Stimulated activated naive CD8-positive, alpha-beta T cell treated with anti-CD3 and anti-CD28 coated beads, Interleukin-15, amount 100 ng/mL, for 72 hours (primary cell): ENCODE results near the gene TBXA2R.

Experiments
- ATAC-seq: fragments of 150-1000 bp; cut with Tn5 transposase; 2 replicates; pipeline ENCODE4 v1.10.0; 2021; ENCODE audit warnings: mild to moderate bottlenecking, moderate library complexity
- DNase-seq, 2 donors: peaks; one replicate each; pipeline ENCODE4 v3.0.0; 2021 to 2022
- H3K27ac Mint-ChIP-seq, 2 donors: one replicate each; pipeline ENCODE4 v1.8.0; 2022; ENCODE audit warnings: mild to moderate bottlenecking in 2 of 2, mixed read lengths in 2 of 2, moderate library complexity in 2 of 2
- H3K27me3 Mint-ChIP-seq: one replicate; pipeline ENCODE4 v1.8.0; 2022; ENCODE audit warnings: mixed read lengths
- H3K4me1 Mint-ChIP-seq: one replicate; pipeline ENCODE4 v1.8.0; 2022; ENCODE audit warnings: mild to moderate bottlenecking, mixed read lengths
- H3K4me3 Mint-ChIP-seq, 2 donors: one replicate each; pipeline ENCODE4 v1.8.0; 2022; ENCODE audit warnings: mild to moderate bottlenecking in 2 of 2, mixed read lengths in 2 of 2, moderate library complexity in 1 of 2
- H3K9me3 Mint-ChIP-seq, 2 donors: one replicate each; pipeline ENCODE4 v1.8.0; 2022; ENCODE audit warnings: mixed read lengths in 2 of 2

TBXA2R gene

GRCh38 chr19:3605770-3606169, 905 bp downstream of the TBXA2R start:
- no peaks in the 10 kb centered on the region for H3K27me3 Mint-ChIP-seq
- peaks cover 16% of the 10 kb centered on the region for H3K4me1 Mint-ChIP-seq
- ATAC-seq = no peak
- H3K9me3 Mint-ChIP-seq = no peaks in the 10 kb centered on the region
- no peak overlapping the region for H3K4me3 Mint-ChIP-seq
- DNase-seq = no peak
- no peak overlapping the region for H3K27ac Mint-ChIP-seq

DNA sequence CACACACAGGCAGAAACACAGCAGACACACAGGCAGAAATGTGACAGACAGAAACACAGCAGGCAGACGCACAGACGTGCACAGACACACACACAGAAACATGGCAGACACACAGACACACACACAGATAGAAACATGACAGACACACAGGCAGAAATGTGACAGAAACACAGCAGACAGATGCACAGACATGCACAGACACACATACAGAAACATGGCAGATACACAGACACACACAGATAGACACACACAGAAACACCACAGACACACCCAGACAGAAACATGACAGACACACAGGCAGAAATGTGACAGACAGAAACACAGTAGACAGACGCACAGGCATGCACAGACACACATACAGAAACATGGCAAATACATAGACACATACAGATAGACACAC, 1.3 kb downstream of the TBXA2R start:
- ATAC-seq (no peak), DNase-seq (no peak)
- no peaks in the 10 kb centered on the region for H3K27me3 Mint-ChIP-seq
- H3K4me1 Mint-ChIP-seq = peaks cover 16% of the 10 kb centered on the region
- no peak overlapping the region for H3K27ac Mint-ChIP-seq
- no peak overlapping the region for H3K4me3 Mint-ChIP-seq
- no peaks in the 10 kb centered on the region for H3K9me3 Mint-ChIP-seq

DNA sequence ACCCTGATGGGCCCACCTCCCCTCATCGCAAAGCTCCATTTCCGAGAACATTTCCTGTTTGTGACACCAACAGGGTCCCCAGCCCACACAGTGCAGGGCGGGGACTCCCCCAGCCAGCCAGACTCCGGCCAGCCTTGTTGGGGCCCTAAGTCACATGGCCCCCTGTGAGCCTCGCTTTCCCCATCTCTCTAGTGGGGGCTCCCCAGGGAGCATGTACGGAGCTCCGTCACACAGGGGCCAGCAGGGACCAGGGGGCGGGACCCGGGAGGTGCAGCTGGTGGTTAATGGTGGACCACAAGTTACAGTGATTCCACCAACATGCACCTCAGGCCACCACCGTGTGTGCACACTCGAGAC, 1.7 kb downstream of the TBXA2R start:
- Mint-ChIP-seq H3K27me3 (no peaks in the 10 kb centered on the region), H3K9me3 (no peaks in the 10 kb centered on the region), H3K27ac (peak overlapping the region in 1 of 2 donors; percentile 84), H3K4me3 (no peak overlapping the region), H3K4me1 (peaks cover 16% of the 10 kb centered on the region)
- ATAC-seq (peak; percentile 75), DNase-seq (peak; percentile 50 to 64)

DNA sequence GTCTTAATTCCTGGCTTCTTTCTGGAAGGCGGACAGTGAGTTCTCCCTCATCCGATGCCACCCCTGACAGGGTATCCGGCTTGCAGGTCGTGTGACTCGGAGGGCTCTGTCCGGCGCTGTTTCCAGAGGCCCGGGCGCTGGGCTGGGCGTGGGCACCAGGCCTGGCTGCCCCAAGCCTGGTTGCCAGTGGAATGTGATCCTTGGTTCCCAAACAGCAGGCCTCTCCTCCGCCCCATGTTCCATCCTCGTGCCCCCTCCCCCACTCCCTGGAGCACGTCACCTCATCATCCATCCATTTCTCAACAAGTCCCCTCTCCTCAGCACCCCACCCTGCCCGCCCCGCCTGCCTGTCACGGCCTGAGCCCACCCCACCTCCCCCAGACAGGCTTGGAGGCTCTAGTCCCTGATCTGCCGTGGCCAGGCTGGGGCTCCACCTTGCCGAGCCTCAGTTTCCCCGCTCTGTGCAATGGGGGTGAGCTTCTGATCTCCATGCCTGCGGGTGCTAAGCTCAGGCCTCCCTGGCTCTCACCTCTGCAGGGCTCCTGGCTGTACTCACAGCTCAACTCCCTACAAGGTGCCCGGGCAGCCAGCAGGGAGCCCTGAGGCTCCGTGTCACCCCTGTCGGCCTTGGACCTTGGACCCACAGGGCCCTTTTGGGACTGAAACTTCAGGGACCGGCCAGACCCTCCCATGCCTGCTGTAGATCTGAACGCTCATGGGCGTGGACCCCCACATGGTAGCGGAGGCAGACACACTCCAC, 2.3 kb downstream of the TBXA2R start:
- H3K9me3 Mint-ChIP-seq = no peaks in the 10 kb centered on the region
- H3K27me3 Mint-ChIP-seq = no peaks in the 10 kb centered on the region
- H3K27ac Mint-ChIP-seq = peak overlapping the region in 1 of 2 donors; percentile 84
- ATAC-seq (peak; percentile 36), DNase-seq (no peak)
- H3K4me3 Mint-ChIP-seq = no peak overlapping the region
- H3K4me1 Mint-ChIP-seq = peaks cover 16% of the 10 kb centered on the region

- no peaks in the 10 kb centered on the region for H3K27me3 Mint-ChIP-seq
- H3K4me1 Mint-ChIP-seq = peaks cover 14% of the 10 kb centered on the region
- ATAC-seq (no peak), DNase-seq (no peak)
- H3K4me3 Mint-ChIP-seq = no peak overlapping the region
- H3K9me3 Mint-ChIP-seq = no peaks in the 10 kb centered on the region
- no peak overlapping the region for H3K27ac Mint-ChIP-seq
Observed at GRCh38 chr19:3603121-3603811, 3.4 kb downstream of the TBXA2R start.

DNA sequence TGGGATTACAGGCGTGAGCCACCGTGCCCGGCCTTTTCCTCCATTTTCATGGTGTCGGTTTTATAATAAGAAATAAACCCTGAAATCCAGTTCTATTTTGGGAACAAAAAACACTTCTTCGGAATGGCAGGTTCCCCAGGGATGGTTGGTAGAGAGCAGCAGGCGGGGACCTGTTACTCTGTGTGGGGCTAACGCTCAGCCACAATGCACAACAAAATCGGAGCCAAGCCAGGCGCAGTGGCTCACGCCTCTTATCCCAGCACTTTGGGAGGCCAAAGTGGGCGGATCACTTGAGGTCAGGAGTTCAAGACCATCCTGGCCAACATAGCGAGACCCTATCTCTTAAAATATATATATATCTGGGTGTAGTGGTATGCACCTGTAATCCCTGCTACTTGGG, 5.7 kb downstream of the TBXA2R start:
- Mint-ChIP-seq H3K27me3 (no peaks in the 10 kb centered on the region), H3K9me3 (no peaks in the 10 kb centered on the region), H3K4me1 (no peaks in the 10 kb centered on the region), H3K27ac (no peak overlapping the region), H3K4me3 (no peak overlapping the region)
- no peak for ATAC-seq
- DNase-seq = no peak

DNA sequence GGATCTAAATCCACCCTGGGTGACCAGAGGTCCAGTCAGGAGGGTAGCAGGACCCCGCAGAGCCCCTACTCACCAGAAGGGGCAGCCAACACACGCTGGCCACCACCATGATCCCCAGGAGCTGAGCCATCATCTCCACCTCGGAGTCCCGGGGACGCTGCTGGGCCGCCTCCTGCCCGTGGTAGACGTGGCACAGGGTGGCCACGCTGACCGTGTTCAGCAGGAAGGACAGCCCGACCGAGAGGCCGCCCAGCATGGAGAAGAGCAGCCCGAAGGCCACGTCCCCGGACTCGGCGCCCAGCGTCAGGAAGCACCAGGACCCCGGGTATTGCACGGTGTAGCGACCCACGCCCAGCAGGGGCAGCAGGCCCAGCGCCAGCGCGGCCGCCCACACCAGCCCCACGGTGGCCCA, 6.9 kb downstream of the TBXA2R start:
- ATAC-seq (peak; percentile 18), DNase-seq (no peak)
- H3K27ac Mint-ChIP-seq = no peak overlapping the region
- no peaks in the 10 kb centered on the region for H3K27me3 Mint-ChIP-seq
- H3K4me1 Mint-ChIP-seq = no peaks in the 10 kb centered on the region
- H3K9me3 Mint-ChIP-seq = no peaks in the 10 kb centered on the region
- H3K4me3 Mint-ChIP-seq = no peak overlapping the region

- no peaks in the 10 kb centered on the region for H3K27me3 Mint-ChIP-seq
- H3K9me3 Mint-ChIP-seq = peaks cover 0 to 6% of the 10 kb centered on the region in 2 donors
- no peak overlapping the region for H3K4me3 Mint-ChIP-seq
- no peak for ATAC-seq
- no peak overlapping the region for H3K27ac Mint-ChIP-seq
- DNase-seq = no peak
- H3K4me1 Mint-ChIP-seq = no peaks in the 10 kb centered on the region
Observed at GRCh38 chr19:3595521-3596061, 11.1 kb downstream of the TBXA2R start.

DNA sequence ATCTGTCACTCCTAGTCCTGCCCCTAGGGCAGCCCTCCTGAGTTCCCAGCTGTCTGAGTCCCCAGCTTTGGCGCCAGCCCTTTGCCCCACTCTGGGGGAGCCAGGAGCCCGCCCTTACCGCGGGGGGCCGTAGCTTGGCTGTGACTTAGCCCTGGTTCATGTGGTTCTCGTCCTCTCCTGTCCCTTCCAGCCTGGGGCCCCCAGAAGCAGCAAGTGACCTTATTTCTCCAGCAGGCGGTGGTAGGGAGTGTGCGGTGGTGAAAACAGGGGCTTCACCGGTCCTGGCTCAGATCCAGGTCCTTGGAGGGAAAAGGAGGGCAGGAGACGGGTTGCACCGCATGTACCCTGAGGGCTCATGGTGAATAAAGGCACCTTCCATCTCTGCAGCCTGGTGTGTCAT, 13.5 kb downstream of the TBXA2R start:
- no peak for DNase-seq
- Mint-ChIP-seq H3K4me3 (no peak overlapping the region), H3K27me3 (no peaks in the 10 kb centered on the region), H3K4me1 (no peaks in the 10 kb centered on the region), H3K27ac (no peak overlapping the region), H3K9me3 (peaks cover 0 to 6% of the 10 kb centered on the region in 2 donors)
- no peak for ATAC-seq

- Mint-ChIP-seq H3K4me1 (no peaks in the 10 kb centered on the region), H3K9me3 (peaks cover 0 to 6% of the 10 kb centered on the region in 2 donors), H3K4me3 (no peak overlapping the region), H3K27me3 (no peaks in the 10 kb centered on the region), H3K27ac (no peak overlapping the region)
- DNase-seq (no peak), ATAC-seq (no peak)
Observed at GRCh38 chr19:3591876-3592613, 14.6 kb downstream of the TBXA2R start.

GRCh38 chr19:3590991-3591659, 15.6 kb downstream of the TBXA2R start:
- Mint-ChIP-seq H3K9me3 (peaks cover 0 to 6% of the 10 kb centered on the region in 2 donors), H3K27me3 (no peaks in the 10 kb centered on the region), H3K4me1 (peaks cover 4% of the 10 kb centered on the region), H3K27ac (no peak overlapping the region), H3K4me3 (no peak overlapping the region)
- DNase-seq (no peak), ATAC-seq (no peak)

- H3K27me3 Mint-ChIP-seq = no peaks in the 10 kb centered on the region
Observed at GRCh38 chr19:3589949-3590348, 16.7 kb downstream of the TBXA2R start.

GRCh38 chr19:3589439-3589838, 17.2 kb downstream of the TBXA2R start:
- no peak for ATAC-seq
- H3K9me3 Mint-ChIP-seq = peaks cover 0 to 6% of the 10 kb centered on the region in 2 donors
- H3K4me1 Mint-ChIP-seq = peaks cover 9% of the 10 kb centered on the region
- no peak for DNase-seq
- no peak overlapping the region for H3K27ac Mint-ChIP-seq
- H3K4me3 Mint-ChIP-seq = no peak overlapping the region
- no peaks in the 10 kb centered on the region for H3K27me3 Mint-ChIP-seq

More at GRCh38 chr19:3589949-3590348, 16.7 kb downstream of the TBXA2R start:
- H3K9me3 Mint-ChIP-seq = peaks cover 0 to 6% of the 10 kb centered on the region in 2 donors
- H3K27ac Mint-ChIP-seq = no peak overlapping the region
- H3K4me3 Mint-ChIP-seq = no peak overlapping the region
- DNase-seq (no peak), ATAC-seq (no peak)
- H3K4me1 Mint-ChIP-seq = peaks cover 9% of the 10 kb centered on the region

- peaks cover 9% of the 10 kb centered on the region for H3K4me1 Mint-ChIP-seq
- peaks cover 0 to 6% of the 10 kb centered on the region in 2 donors for H3K9me3 Mint-ChIP-seq
- no peak overlapping the region for H3K4me3 Mint-ChIP-seq
- no peaks in the 10 kb centered on the region for H3K27me3 Mint-ChIP-seq
- DNase-seq (no peak), ATAC-seq (no peak)
- H3K27ac Mint-ChIP-seq = no peak overlapping the region
Observed at GRCh38 chr19:3586707-3587346, 19.8 kb downstream of the TBXA2R start.

DNA sequence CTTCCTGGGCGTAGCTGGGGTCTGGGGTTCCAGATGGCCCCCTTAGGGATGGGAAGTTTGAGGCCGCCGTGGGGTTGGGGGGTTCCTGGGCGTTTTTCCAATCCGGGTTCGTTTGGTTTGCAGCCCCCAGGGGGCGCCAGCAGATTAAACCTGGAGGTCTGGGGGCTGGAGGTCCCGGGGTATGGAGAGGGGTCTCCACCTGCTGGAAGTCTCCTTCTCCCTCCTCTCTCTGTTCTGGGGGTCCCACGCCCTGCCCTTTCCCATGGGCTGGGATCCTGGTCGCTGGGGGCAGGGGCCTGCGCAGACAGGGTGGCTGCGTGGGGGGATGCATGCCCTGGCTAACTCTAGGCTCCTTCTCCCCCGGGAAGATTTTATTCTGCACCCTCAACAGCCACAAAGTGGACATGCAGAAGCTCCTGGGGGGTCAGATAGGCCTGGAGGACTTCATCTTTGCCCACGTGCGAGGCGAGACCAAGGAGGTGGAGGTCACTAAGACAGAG, 20.5 kb downstream of the TBXA2R start:
- peak overlapping the region; percentile 22 to 74 for H3K4me3 Mint-ChIP-seq
- H3K27ac Mint-ChIP-seq = peak overlapping the region in 1 of 2 donors; percentile 42
- peak; percentile 56 for ATAC-seq

More for the DNA sequence above, 20.5 kb downstream of the TBXA2R start:
- Mint-ChIP-seq H3K9me3 (no peaks in the 10 kb centered on the region), H3K27me3 (no peaks in the 10 kb centered on the region), H3K4me1 (peaks cover 9% of the 10 kb centered on the region)
- peak; percentile 41 to 46 for DNase-seq
